AG04450 (cell line): Measurements from ENCODE around the gene OR4K2. TPM values are rescaled to one million over a fixed set of nuclear protein-coding genes. Genes with fewer than 3 reads are reported as not detected.

Experiments used
- CTCF ChIA-PET: fragments of 300-600, 350-600 bp; formaldehyde crosslinking; extraction: SDS; loops from one replicate; lab custom pipeline; 2022; ENCODE audit warnings: antibody characterized with exemption, inconsistent platforms; lab: Charles Lee
- POLR2A ChIA-PET: fragments of 350-600 bp; formaldehyde crosslinking; extraction: SDS; loops from one replicate; lab custom pipeline; 2021; ENCODE audit warnings: antibody characterized with exemption, inconsistent platforms; lab: Yijun Ruan, JAX
- DNase-seq: peaks from one replicate; pipeline ENCODE4 v3.0.0-alpha.2; 2011; ENCODE audit warnings: low read depth, low spot score
- H3K27ac ChIP-seq: one replicate; pipeline ENCODE4 v1.5.1; 2012; ENCODE audit warnings: low read depth, low read length, control low read depth
- H3K27me3 ChIP-seq: one replicate; pipeline ENCODE4 v1.6.0; 2012; ENCODE audit warnings: low read length; ENCODE audit not compliant: control insufficient read depth, insufficient read depth
- H3K4me3 ChIP-seq: 2 replicates; pipeline ENCODE4 v1.5.1; 2011; ENCODE audit warnings: mild to moderate bottlenecking, low read depth, low read length, control low read depth
- H3K9me3 ChIP-seq: 2 replicates; pipeline ENCODE4 v1.5.1; 2012; ENCODE audit warnings: low read length; ENCODE audit not compliant: control insufficient read depth, insufficient read depth
- polyA plus RNA-seq: library from polyadenylated mRNA; depleted of rRNA; stranded (reverse); fragments of >200 nt; gene quantifications from 2 replicates; pipeline ENCODE4 v1.2.3, GENCODE V29; 2011
- TF ChIP-seq, protein P1 (sequence below): IDR thresholded peaks from 2 replicates; pipeline ENCODE4 v1.5.1; 2011; ENCODE audit warnings: low read depth, low read length, control low read depth, inconsistent platforms

OR4K2 gene
- polyA plus RNA-seq, 1 experiment = not detected

DNA sequence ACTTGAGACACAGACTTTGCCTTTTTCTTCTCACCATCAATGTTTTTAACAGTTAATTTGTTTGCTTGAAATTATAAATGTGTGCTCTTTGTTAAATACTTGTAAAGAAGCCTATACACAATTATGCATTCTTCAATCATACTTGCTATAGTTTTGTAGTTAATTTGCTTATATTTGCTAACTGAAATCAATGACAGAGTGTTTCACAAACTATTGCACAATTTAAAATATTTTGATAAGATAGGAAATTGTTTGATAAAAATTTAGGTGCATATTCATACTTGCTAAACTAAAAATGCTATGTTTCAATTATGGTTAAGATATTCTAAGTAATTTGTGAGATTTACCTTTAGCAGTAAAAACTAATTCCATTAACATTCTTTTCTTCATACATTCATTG is 31.7 kb downstream of the OR4K2 start:
- ChIA-PET POLR2A (no interaction called here), CTCF (no interaction called here)
- Histone ChIP-seq H3K27ac (no peak overlapping the region), H3K4me3 (no peak overlapping the region), H3K27me3 (no peaks in the 10 kb centered on the region), H3K9me3 (peaks cover 22% of the 10 kb centered on the region)
- no peak for DNase-seq
- TF ChIP-seq, protein P1, sequence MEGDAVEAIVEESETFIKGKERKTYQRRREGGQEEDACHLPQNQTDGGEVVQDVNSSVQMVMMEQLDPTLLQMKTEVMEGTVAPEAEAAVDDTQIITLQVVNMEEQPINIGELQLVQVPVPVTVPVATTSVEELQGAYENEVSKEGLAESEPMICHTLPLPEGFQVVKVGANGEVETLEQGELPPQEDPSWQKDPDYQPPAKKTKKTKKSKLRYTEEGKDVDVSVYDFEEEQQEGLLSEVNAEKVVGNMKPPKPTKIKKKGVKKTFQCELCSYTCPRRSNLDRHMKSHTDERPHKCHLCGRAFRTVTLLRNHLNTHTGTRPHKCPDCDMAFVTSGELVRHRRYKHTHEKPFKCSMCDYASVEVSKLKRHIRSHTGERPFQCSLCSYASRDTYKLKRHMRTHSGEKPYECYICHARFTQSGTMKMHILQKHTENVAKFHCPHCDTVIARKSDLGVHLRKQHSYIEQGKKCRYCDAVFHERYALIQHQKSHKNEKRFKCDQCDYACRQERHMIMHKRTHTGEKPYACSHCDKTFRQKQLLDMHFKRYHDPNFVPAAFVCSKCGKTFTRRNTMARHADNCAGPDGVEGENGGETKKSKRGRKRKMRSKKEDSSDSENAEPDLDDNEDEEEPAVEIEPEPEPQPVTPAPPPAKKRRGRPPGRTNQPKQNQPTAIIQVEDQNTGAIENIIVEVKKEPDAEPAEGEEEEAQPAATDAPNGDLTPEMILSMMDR = no peak

DNA sequence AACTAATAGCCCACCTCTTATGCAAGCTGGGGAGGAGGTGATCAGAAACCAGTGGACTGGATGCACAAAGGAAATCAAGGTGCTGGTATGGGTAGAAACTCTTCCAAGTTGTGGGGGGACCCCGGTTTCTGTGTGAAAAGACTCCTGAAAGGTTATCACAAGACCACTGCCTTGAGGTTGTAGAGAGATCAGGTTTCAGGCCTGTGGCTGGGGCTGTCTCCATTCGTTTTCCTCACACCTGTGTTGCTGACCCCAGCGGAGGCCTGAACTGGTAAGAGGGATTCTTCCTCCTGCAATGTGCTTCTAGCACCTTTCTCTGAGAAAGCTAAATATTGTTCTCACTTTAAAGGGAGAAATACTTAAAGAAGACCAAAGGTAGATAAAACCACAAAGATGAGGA is 36.2 kb downstream of the OR4K2 start:
- CTCF ChIA-PET = no interaction called here
- no peak overlapping the region for H3K27ac ChIP-seq
- TF ChIP-seq, protein P1 = no peak
- POLR2A ChIA-PET = no interaction called here
- peaks cover 16% of the 10 kb centered on the region for H3K9me3 ChIP-seq
- DNase-seq = no peak
- H3K4me3 ChIP-seq = no peak overlapping the region
- no peaks in the 10 kb centered on the region for H3K27me3 ChIP-seq

DNA sequence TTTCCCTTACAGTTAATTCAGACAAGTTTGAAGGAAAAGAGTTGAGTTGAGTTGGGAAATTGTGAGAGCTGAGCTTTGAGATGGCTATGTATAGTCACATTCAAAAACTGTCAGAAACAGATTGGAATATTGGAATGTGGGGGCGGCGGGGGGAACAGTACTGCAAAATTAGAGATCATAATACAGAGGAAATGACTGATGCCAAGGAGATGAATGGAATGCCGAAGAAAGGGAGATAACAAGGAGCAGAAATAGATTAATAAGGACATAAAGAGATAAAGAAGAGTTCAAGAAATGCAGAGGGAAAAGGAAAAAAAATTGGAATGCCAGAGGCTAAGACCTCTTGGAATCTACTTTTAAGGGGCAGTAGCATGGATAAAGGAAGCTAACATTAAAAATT is 42.3 kb downstream of the OR4K2 start:
- Histone ChIP-seq H3K27me3 (no peaks in the 10 kb centered on the region), H3K4me3 (no peak overlapping the region), H3K27ac (no peak overlapping the region), H3K9me3 (peaks cover 8% of the 10 kb centered on the region; the same call in 1 of the 2 replicates)
- CTCF ChIA-PET = no interaction called here
- DNase-seq = no peak
- POLR2A ChIA-PET = no interaction called here
- TF ChIP-seq, protein P1 = no peak

DNA sequence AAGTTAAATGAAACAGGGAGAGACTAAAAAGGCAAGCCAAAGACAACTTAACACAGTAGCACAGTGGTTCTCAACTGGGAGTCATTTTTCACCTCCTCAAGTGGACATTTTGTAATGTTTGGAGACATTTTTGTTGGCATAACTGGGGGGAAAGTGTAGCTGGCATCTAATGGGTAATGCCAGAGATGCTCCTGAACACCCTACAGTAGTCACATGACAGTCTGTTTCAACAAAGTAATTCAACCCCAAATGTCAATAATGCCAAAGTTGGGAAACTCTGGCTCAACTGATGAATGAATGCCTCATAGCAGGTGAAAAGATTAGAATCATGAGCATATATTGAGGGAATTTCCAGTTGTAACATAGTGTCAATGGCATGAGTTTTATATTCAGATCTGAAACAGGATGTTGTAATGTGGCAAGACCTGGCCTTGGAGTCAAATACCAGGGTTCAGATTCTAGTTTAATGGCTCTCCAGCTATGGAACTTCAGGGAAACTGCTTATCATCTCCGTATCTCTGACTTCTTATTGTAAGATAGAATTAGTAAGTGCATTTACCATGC is 43.1 kb downstream of the OR4K2 start:
- Histone ChIP-seq H3K27me3 (no peaks in the 10 kb centered on the region), H3K4me3 (no peak overlapping the region), H3K27ac (no peak overlapping the region), H3K9me3 (peaks cover 8% of the 10 kb centered on the region; the same call in 1 of the 2 replicates)
- TF ChIP-seq, protein P1 = no peak
- ChIA-PET POLR2A (no interaction called here), CTCF (no interaction called here)
- no peak for DNase-seq

DNA sequence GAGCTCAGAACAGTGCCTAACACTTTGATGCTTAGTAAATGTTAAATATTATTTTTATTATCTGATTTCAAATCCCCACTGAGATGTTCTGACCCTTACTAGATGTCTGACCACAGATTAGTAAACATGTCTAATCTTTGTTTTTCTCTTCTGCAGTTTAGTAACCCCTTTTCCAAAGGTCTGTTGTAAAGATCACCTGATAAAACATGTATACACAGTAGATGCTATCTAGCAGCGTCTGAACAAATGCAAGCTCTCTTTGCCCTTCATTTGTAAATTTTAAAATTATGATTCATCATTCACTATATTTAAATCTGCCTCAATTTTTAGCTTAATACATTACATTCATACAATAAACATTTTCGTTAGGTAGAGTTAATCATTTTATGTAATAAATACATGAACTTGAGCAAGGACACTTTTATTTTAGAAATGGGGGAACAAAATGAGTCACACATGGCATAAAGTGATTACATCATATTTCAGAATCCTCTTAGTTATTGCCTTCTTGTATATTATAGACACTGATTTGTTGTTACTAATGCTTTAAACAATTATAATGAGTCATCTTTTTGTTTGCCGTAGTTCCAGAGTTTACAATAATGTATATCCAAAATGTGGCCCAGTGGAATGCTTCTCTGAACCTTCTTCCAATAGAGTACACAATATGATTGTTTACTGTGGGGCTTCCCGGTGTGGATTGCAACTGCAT is 43.8 kb downstream of the OR4K2 start:
- Histone ChIP-seq H3K27ac (no peak overlapping the region), H3K9me3 (peaks cover 8% of the 10 kb centered on the region; the same call in 1 of the 2 replicates), H3K27me3 (no peaks in the 10 kb centered on the region), H3K4me3 (no peak overlapping the region)
- ChIA-PET POLR2A (no interaction called here), CTCF (no interaction called here)
- TF ChIP-seq, protein P1 = no peak
- DNase-seq = no peak
